Stimulated activated CD8-positive, alpha-beta memory T cell treated with anti-CD3 and anti-CD28 coated beads, Interleukin-7, amount 100 ng/mL, for 24 hours (primary cell): ENCODE data around the gene UQCC3.
"Not testable (repeated sequence)": the region's sequence is repeated elsewhere in the genome, so short reads cannot be mapped to it uniquely, and the experiment has no call there.

Experiments
- DNase-seq: peaks from one replicate; pipeline ENCODE4 v3.0.0-alpha.2; 2020; ENCODE audit warnings: low read depth

The UQCC3 gene

DNA sequence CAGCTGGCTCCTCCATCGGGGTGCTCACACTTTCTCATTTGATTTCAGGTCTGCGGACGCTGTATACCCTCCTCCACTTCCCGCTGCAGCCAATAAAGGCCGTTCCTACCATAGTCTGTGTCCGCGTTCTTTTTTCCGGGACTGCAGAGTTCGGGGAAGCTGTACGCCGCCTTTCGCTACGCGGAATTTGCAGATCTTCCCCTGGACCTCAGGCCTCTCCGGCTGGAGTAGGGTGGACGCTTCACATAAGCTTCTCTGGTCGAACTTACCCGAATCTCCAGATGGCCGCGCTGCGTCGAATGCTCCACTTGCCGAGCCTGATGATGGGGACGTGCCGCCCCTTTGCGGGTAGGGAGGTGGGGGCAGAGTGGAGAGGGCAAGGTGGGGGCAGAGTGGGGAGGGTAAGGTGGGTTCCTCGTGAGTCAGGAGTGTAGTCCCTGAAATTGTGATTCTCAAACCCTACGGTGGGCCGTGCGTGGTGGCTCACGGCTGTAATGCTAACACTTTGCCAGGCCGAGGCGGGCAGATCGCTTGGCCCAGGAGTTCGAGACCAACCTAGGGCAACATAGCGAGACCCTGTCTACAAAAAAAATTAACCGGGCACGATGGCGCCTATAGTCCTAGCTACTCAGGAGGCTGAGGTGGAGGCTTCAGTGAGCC, 5.7 kb upstream of the UQCC3 start:
- DNase-seq = peak; percentile 46

DNA sequence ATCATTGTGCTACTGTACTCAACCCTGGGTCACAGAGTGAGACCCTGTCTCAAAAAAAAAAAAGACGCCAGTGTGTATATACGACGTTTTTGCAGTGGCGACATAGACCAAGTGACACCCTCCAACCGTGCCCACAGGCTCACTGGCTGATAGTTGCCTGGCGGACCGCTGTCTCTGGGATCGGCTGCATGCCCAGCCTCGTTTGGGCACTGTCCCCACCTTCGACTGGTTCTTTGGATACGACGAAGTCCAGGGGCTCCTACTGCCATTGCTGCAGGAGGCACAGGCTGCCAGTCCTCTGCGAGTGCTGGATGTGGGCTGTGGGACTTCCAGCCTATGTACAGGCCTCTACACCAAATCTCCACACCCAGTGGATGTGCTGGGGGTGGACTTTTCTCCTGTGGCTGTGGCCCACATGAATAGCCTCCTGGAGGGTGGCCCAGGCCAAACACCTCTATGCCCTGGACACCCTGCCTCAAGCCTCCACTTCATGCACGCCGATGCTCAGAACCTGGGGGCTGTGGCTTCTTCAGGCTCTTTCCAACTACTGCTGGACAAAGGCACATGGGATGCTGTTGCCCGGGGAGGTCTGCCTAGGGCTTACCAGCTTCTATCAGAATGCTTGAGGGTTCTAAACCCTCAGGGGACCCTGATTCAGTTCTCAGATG, 5.1 kb upstream of the UQCC3 start:
- DNase-seq = no peak

DNA sequence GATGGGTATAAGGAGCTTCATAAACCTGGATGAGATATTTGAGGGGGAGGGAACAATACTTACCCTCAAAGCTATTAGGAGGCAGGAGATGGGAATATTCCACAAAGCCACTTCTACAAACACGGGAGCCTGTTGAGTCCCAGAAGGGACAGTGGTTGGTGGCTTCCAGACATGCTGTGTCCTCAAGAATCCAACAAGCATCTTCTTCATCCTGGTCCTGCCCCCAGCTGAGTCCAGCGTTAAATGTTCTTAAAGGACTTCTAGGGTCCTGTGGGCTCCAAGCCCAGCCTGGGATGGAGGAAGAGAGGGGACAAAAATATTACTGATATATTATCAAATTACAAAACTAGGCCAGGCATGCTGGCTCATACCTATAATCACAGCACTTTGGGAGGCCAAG, 4.0 kb upstream of the UQCC3 start:
- no peak for DNase-seq

DNA sequence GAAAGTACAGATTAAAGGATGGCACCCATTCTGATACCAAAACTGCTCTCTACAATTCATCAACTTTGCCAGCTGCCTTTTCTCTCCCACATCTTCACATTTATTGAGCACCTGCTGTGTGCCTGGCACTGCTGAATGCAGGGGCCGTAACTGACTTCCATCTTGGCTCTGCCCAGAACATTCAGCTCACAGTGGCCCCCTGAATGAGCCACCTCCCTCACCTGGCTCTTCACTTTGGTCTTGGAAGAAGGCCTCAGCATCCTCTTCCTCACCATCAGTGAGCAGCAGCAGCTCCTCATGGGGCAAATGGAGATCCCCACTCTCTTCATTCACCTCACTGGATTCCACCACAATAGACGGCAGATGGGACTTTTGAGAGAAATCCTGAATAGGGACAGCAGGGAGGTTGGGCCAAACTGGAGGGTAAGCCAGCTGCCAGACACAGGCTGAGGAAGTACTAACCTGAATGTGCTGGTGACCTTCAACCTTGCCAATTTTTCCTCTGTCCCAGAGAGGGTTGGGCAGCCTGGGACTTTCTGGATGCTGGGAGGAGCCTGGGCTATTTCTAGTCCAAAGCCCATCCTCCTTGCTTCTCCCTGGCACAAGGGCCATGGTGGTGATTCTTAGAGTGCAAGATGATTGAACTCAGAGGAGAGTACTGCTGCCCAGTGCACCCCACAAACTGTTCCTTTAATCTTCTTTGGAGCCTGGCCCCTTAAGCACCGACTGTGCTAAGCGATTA, 1.9 kb upstream of the UQCC3 start:
- DNase-seq = no peak

DNA sequence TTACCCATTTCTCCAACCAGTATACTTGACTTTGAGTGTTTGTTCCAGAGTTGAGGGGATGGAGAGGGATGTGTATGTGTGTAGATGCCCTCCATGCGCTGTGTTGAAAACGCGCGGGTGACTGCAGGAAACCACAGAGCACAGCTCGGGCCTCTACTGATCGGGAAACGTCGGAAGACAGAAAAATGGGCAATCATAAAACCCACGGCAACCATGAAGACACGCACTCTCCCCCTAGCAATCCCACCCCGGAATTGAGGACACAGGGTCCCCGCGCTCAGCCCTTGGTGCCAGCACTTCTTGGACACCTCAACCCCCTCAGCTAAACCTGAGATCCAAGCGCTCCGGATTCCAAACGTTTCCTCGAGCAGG, 251 bp upstream of the UQCC3 start:
- no peak for DNase-seq

DNA sequence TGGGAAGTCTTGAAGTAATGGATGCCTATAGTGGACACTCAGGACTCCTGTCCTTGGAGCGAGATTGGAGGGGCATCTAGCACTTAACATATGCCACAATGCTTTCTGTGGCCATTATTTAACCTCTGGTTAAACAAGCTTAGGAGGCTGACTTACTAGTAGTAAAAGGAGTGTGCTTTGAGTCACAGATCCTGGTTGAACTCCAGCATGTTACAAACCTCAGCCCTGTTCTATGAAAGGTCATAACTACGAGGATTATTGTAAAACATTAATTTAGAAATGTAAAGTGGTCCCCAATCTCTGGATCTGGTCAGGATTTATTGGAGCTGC, 1.7 kb downstream of the UQCC3 start:
- DNase-seq = no peak

DNA sequence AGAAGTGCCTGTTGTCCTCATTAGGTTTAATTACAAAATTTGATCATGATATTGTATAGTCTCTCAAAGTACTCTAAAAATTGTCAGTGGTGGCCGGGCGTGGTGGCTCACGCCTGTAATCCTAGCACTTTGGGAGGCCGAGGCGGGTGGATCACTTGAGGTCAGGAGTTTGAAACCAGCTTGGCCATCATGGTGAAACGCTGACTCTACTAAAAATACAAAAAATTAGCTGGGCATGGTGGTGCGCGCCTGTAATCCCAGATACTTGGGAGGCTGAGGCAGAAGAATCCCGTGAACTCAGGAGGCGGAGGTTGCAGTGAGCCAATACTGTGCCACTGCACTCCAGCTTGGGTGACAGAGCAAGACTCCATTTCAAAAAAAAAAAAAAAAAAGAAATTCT, 3.9 kb downstream of the UQCC3 start:
- DNase-seq = not testable (repeated sequence)

DNA sequence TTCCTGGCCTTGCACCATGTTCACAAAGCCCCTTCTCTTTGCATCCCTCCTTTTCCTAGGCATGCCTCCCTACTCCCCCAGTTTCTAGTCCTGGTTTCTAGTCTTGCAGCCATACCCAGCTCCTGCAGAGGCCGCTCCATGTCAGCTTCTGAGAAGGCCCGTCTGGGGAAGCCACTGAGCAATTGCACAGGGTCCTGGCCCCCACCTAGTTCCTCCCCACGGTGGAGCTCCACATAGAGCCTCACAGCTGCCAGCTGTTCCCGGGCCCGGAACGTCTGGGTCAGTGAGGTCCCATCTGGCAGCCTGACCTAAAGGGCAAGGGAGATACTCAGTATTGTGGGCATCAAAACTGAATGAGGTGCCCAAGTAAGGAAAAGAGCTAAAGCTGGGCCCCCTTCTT, 5.2 kb downstream of the UQCC3 start:
- no peak for DNase-seq

DNA sequence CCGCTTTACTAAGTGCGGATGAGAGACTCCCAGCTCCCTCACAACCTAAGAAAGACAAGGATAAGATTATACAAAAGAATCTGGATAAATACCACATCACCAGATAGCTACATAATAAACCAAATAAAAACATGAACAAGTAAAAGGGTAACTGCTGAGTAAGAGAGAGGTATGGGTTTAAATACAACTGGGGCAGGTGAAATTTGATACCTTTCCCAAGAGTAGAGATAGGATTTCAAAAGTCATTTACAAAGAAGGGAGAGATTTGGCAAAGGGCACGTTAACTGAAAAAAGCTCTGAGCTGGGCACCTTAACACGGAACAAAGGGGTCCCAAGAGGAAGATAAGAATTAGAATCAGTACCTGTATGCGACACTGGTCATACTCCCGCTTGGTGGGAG, 5.7 kb downstream of the UQCC3 start:
- no peak for DNase-seq

DNA sequence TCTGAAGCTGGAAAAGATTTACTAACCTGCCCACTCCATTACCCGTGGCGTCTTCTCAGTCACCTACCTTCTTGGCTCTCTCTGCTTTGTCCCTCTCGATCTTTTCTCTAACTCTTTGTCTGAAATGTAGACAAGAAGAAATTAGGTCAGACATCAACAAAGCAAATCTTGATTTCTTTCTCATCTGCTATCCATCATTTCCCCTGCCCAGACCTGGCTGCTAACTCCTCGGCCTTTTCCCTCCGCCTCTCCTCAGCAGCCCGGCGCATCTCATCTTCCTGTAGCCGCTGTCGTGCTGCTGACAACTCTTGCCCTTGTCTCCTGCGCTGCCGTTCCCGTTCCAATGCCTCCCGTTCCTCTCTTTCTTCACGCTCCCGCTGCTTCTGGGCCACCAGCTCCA, 6.2 kb downstream of the UQCC3 start:
- no peak for DNase-seq

DNA sequence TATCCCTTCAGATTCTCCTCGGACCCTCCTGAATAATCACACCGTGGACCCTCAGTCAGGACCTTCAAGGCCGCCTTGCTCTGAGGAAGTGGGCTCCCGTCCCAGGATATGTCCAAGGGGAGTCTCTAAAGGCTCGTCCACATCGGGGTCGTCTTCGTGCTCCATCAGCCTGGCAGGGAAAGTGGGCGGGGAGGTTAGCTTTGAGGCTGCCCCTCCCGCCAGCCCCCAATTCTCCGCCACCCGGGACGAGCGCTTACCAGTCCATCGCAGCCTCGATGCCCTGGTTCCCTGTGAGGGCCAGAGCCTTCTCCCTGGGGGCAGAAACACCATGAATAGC, 6.9 kb downstream of the UQCC3 start:
- no peak for DNase-seq

DNA sequence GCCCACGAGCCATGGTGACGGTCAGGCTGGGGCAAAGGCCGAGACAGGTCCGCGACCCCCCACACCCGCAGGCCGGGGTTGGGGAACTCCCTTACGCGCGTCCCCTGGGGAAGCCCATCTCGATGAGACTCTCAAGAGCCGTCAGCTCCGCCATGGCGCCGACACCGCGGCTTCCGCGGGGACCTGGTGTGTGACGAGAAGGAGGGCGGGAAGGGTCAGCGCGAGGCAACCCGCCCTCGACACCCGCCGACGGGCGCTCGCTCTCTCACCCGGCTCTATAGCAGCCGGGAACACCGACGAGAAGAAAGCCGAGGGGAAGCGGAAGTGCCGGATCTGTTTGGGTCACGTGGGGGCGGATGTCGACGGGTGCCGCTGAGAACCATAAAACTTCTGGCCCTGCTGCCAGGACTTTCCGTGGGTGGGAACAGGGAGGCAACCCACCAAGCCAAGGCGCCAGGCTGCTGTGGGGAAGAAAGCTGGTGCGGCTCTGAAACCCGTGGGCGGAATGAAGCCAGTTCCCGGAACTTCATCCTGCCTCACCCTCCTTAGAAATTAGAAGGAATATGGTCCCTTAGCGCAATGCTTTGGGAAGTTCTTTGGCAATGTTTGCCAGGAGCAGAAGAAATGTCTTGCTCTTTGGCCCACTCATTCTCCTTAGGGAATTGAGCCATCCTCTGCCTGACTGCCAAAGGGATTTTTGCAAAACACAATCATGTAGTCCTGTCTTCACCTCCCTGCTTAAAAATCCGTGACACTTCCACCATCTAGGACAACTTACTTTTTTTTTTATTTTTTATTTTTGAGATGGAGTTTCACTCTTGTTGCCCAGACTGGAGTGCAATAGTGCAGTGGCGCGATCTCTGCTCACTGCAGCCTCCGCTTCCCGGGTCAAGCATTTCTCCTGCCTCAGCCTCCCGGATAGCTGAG, 7.6 kb downstream of the UQCC3 start, which contains the start of gene UBXN1:
UBXN1 (minus strand) TSS at position 304 of the 927 bp plus-strand sequence; CDS start at position 154, 150 bp downstream.
- DNase-seq = peak; percentile 81

DNA sequence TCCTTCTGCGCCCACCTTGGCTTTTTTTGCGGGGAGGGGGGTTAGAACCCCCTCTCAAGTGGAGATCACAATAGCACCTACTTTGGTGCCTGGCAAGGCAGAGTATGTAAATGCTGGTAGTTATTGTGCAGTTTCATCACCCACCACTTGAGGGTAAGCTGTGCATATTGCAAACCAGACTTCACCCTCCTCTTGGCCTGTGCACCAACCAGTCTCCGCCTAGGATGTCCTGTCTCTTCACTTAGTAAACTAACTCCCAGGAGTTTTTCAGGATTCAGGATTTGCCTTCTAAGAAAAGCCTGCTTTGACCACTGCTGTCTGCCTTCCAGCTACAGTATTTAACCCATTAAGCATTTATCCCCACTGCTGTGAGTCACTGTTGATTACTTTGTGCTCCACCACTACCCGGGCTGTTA, 9.4 kb downstream of the UQCC3 start:
- DNase-seq = no peak

DNA sequence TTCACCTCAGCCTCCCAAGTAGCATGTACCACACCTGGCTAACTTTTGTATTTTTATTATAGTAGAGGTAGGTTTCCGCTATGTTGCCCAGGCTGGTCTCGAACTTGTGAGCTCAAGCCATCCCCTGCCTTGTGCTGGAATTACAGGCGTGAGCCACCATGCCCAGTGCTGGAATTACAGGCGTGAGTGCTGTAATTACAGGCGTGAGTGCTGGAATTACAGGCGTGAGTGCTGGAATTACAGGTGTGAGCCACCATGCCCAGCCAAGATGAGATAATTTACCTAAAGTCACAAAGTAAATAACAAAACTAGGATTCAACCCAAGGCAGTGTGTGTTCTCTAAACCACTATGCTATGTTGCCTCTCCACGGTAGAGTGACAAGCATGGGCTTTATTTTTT, 11.0 kb downstream of the UQCC3 start:
- no peak for DNase-seq

DNA sequence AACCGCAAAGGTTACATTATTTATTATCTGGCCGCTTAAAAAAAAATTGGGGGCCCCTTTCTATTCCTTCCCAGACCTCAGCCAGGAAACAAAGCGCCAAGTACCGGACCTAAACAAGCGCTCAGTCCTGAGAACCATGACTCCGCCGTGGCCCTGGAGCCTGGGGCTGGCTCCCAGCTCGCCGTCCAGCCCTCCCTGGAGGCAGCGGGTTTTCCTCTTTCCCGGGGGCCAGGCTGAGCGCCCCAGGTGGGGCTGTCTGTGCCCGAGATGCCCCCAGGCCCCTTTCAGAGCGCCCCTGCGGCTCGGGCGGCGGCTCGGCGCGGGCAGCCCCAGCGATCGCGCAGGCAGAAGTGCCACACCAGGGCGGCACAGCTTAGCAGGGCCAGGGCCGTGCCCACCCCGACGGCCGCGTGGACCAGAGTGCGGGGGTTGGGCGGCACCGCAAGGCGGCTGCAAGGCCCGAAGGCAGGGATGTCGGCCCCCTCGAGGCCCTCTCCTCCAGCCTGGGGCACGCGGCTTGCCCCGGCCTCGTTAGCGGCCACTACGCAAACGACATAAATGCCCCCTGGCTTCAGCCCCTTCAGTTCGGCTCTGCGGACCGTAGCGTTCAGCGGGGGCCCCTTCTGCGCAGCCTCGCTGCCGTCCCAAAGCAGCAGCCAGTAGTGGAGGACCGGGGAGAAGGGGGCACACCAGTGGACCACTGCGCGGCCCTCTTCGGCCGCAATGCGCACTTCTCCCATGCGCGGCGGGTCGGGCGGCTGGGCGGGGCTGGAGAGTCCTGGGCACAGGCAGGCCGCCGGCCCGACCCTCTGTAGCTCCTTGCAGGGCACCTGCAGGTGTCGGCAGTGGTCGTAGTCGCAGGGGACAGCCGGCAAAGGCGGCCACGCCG, 16.3 kb downstream of the UQCC3 start:
- no peak for DNase-seq

DNA sequence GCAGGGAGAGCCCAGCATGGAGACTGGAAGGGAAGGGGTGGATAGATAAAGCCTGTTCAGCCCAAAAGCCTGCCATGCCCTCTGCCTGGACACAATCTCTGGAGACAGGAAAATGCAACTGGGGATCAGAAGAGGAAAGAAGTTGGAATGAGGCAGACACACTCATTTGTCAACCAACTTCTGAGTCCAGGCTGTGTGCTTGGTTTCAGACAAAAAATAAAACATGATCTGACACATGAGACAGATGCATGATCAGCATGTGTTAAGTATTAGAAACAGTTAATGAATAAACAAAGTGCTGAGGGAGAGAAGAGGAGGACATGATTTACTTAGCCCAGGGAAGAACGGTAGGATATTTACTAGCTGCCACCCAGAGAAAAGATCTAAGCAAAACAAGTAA, 17.0 kb downstream of the UQCC3 start:
- DNase-seq = no peak

DNA sequence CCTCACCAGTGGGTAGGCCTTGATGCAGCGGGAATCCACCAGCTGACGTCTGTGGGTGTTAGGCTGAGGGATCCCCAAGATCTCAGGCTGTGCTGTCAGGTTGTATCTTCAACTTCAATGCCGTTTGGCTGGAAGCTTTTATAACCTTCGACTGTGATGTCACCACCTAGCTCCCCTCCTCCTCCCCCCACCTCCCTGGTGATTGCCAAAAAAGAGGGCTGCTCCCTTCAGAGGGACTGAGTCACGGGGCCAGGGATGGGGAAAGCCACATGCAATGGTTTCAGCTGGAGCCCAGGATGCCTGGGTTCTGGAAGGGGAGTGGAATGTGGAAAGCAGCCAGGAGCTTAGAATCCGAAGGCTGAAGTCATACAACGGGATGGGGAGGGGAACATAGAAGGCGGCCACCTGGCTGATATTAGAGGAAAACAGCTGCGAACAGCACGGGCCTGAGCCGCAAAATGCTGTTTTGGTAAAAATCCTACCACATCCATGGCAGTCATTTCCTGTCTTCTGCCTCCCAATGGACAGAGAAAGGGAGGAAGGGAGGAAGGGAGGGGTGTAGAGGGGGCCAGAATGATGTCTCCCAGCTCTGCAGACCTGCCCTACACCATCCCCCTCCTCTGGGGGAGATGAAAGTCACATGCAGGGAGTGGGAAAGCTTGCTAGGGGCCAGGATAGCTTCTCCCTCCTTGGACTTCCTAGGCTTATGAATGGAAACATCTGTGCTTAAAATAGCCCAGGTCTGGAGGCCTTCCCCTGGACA, 18.1 kb downstream of the UQCC3 start, which contains the start of gene LRRN4CL:
LRRN4CL (minus strand) TSS at position 110 of the 763 bp plus-strand sequence. CDS start 1,022 bp downstream, outside the sequence.
- no peak for DNase-seq

DNA sequence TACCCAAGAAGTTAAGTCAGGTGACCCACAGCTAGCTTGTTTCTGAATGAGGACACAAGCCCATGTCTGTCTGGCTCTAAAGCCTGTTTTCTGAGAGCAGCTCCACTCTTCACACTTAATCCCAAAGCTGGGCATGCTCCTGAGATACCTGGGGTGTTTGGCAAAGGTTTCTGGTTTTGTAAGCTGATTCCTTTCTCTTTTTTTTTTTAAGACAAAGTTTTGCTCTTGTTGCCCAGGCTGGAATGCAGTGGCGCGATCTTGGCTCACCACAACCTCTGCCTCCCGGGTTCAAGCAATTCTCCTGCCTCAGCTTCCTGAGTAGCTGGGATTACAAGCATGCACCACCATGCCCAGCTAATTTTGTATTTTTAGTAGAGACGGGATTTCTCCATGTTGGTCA, 22.2 kb downstream of the UQCC3 start:
- not testable (repeated sequence) for DNase-seq

DNA sequence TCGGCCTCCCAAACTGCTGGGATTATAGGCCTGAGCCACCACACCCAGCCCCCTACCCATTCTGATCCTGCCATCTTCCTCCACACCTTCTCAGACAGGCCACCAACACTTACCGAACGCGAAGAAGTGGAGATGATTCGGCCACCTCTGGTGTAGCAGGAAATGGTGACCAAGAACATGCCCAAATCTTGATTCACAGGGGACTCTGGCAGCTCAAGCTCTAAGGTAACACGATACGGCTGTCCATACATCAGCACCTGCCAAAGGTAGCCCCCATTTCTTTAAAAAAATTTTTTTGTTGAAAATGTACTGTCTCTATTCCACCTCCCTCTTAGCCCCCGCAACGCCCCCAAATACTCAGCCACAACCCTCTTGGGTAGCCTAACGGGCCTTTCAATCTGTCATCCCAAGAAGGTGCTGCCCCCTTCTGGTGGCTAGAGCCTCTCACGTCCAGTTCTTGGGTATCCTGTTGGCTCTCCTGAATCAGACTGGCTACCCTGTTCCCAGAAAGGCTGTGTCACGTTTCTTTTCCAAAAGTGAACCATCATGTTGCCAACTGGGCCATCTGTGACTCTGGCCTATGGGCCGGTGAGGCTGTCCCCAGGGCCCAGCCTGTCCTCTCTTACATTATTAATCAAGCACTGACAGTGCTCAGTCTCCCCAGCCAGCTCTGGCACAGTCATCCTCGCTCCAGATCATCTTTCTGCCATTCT, 23.1 kb downstream of the UQCC3 start:
- peak; percentile 53 for DNase-seq

DNA sequence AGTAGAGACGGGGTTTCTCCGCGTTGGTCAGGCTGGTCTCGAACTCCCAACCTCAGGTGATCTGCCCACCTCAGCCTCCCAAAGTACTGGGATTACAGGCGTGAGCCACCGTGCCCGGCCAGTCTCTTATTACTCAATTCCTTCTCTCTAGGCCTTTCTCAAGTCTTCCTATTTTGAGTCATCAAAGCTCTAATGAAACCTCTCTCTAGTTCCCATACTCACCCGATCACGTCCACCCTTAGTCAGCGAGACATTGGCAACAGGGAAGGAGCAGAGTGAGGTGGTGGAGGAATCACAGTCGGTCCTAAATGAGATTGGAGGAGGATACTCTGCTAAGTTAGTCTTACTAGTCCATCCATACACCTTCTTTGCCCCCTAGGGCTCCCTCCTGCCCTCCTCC, 30.8 kb downstream of the UQCC3 start:
- DNase-seq = no peak
